Mucosa of descending colon (tissue), 3 donors: ENCODE data around the gene TTC38. TPM values are rescaled to one million over a fixed set of nuclear protein-coding genes. Genes with fewer than 3 reads are reported as not detected.

Source experiments
- ATAC-seq: fragments of 200-7000 bp; cut with Tn5 transposase; one replicate; pipeline ENCODE4 v1.9.1; 2020; ENCODE audit warnings: mild to moderate bottlenecking, moderate library complexity
- DNase-seq, 3 donors: peaks; one replicate each; pipeline ENCODE4 v3.0.0-alpha.2; 2020
- H3K36me3 ChIP-seq: fragments of 200-600 bp; one replicate; pipeline ENCODE4 v1.8.0; 2021; ENCODE audit warnings: low read depth, mild to moderate bottlenecking
- H3K4me1 ChIP-seq: fragments of 200-600 bp; one replicate; pipeline ENCODE4 v1.8.0; 2021; ENCODE audit warnings: low read depth, mild to moderate bottlenecking
- H3K4me3 ChIP-seq: fragments of 200-600 bp; one replicate; pipeline ENCODE4 v1.8.0; 2021; ENCODE audit warnings: mild to moderate bottlenecking
- H3K9me3 ChIP-seq: fragments of 200-600 bp; one replicate; pipeline ENCODE4 v1.8.0; 2021; ENCODE audit warnings: mild to moderate bottlenecking
- CTCF ChIP-seq: fragments of 200-600 bp; IDR thresholded peaks from one replicate; pipeline ENCODE4 v1.8.0; 2022; ENCODE audit warnings: antibody characterized with exemption, mild to moderate bottlenecking
- intact Hi-C, 2 donors: fragments of 100-400 bp; cut with DNase I in 1 of 2; cut with micrococcal nuclease in 1 of 2; formaldehyde crosslinking; loops; one replicate each; pipeline versions ENCODE4 v1.11.0 to v1.11.1; 2022; cut with DNase I, micrococcal nuclease
- total RNA-seq, 3 donors: library from RNA; stranded (reverse); fragmentation: NEBNext Ultra II Directional in 2 of 3; extraction: Animal tissue kit (Norgen Biotek cat#: 25700) in 2 of 3; gene quantifications; one replicate each; pipeline versions ENCODE4 v1.2.1 to v1.2.4, GENCODE V29; 2021 to 2023
- donor health status: DM: no; HTN: no; CAD: no; lungs with moderate emphysema.
- donor health status: DM: no; HTN: no; CAD: no.
- donor health status: DM: no; HTN: yes; CAD: no.

Gene TTC38
- total RNA-seq, 3 donors from 2014 or later: 70.2 to 157 (median 90.7) TPM

GRCh38 chr22:46319319-46319718, 51.5 kb downstream of the TTC38 start:
- intact Hi-C loops: loop anchor here in 1 of 2 donors (10.0 kb wide), 1 partner anchor 325 kb away; no protein-coding TSS in a partner anchor
- DNase-seq (no peak), ATAC-seq (no peak)
- Histone ChIP-seq H3K9me3 (no peaks in the 10 kb centered on the region), H3K36me3 (no peaks in the 10 kb centered on the region), H3K4me1 (no peaks in the 10 kb centered on the region), H3K4me3 (no peak overlapping the region)
- TF ChIP-seq CTCF: no peak

- no peaks in the 10 kb centered on the region for H3K36me3 ChIP-seq
- ATAC-seq (no peak), DNase-seq (no peak)
- no peak for TF ChIP-seq CTCF
- no peaks in the 10 kb centered on the region for H3K9me3 ChIP-seq
- intact Hi-C loops: no loop called here
- H3K4me1 ChIP-seq: no peaks in the 10 kb centered on the region
- no peak overlapping the region for H3K4me3 ChIP-seq
Measured at GRCh38 chr22:46320166-46320710, 52.4 kb downstream of the TTC38 start.

- no peak for TF ChIP-seq CTCF
- ATAC-seq (no peak), DNase-seq (no peak)
- intact Hi-C loops: no loop called here
- Histone ChIP-seq H3K36me3 (no peaks in the 10 kb centered on the region), H3K4me3 (no peak overlapping the region), H3K9me3 (no peaks in the 10 kb centered on the region), H3K4me1 (no peaks in the 10 kb centered on the region)
Measured at GRCh38 chr22:46320716-46321386, 53.0 kb downstream of the TTC38 start.

- Histone ChIP-seq H3K4me1 (no peaks in the 10 kb centered on the region), H3K36me3 (no peaks in the 10 kb centered on the region), H3K9me3 (no peaks in the 10 kb centered on the region), H3K4me3 (no peak overlapping the region)
- DNase-seq (no peak), ATAC-seq (no peak)
- intact Hi-C loops: no loop called here
- TF ChIP-seq CTCF: no peak
Measured at GRCh38 chr22:46322711-46323110, 54.9 kb downstream of the TTC38 start.

GRCh38 chr22:46323162-46323561, 55.4 kb downstream of the TTC38 start:
- H3K4me3 ChIP-seq: no peak overlapping the region
- H3K4me1 ChIP-seq: no peaks in the 10 kb centered on the region
- ATAC-seq (no peak), DNase-seq (no peak)
- intact Hi-C loops: no loop called here
- H3K36me3 ChIP-seq: no peaks in the 10 kb centered on the region
- H3K9me3 ChIP-seq: no peaks in the 10 kb centered on the region
- TF ChIP-seq CTCF: no peak
